Measurements from ENCODE around the gene C6orf141.

- no peak for TF ChIP-seq CTCF (optimal IDR thresholded peaks at IDR 0.05 in 1 of 3, IDR thresholded peaks at IDR 0.05 in 1 of 3, conservative IDR thresholded peaks at IDR 0.05 in 1 of 3; ENCODE audit: extremely low read depth in 1 of 3, insufficient read depth in 2 of 3, low read length in 3 of 3)
- TF ChIP-seq EZH2 (IDR thresholded peaks at IDR 0.05; ENCODE audit: low read length): no peak
Measured at GRCh38 chr6:49539102-49539501, 11.4 kb upstream of the C6orf141 start.

All from keratinocyte (primary cell).